Bronchial epithelial cell (primary cell): ENCODE data around the gene OTOGL. TPM values are rescaled to one million over a fixed set of nuclear protein-coding genes. Genes with fewer than 3 reads are reported as not detected.
"Not testable (repeated sequence)": the region's sequence is repeated elsewhere in the genome, so short reads cannot be mapped to it uniquely, and the experiment has no call there.

Experiments
- DNase-seq: peaks from one replicate; pipeline ENCODE4 v3.0.0-alpha.2; 2010; ENCODE audit warnings: low read depth
- FAIRE-seq: peaks from 2 replicates; lab custom pipeline; 2011; peaks lifted over from hg19 to GRCh38; lab: Jason Lieb, UNC
- H3K27me3 ChIP-seq: 2 replicates; pipeline ENCODE4 v1.5.1; 2011; ENCODE audit warnings: low read length; ENCODE audit not compliant: control insufficient read depth, insufficient read depth
- H3K36me3 ChIP-seq: 2 replicates; pipeline ENCODE4 v1.5.1; 2011; ENCODE audit warnings: low read length; ENCODE audit not compliant: control insufficient read depth, insufficient read depth
- H3K4me3 ChIP-seq: 2 replicates; pipeline ENCODE4 v1.5.1; 2011; ENCODE audit warnings: mild to moderate bottlenecking, low read depth, low read length, control low read depth
- total RNA-seq: library from RNA; depleted of rRNA; stranded (reverse); fragments of >200 nt; gene quantifications from 2 replicates; pipeline ENCODE4 v1.2.1, GENCODE V29; 2014
- TF ChIP-seq, protein P1 (sequence below): IDR thresholded peaks from 2 replicates; pipeline ENCODE4 v1.5.1; 2011; ENCODE audit warnings: mild to moderate bottlenecking, moderate library complexity, low read length, control low read depth, inconsistent platforms; ENCODE audit not compliant: insufficient read depth, severe bottlenecking

OTOGL gene
- total RNA-seq, 1 donor from 2014 or later: not detected

DNA sequence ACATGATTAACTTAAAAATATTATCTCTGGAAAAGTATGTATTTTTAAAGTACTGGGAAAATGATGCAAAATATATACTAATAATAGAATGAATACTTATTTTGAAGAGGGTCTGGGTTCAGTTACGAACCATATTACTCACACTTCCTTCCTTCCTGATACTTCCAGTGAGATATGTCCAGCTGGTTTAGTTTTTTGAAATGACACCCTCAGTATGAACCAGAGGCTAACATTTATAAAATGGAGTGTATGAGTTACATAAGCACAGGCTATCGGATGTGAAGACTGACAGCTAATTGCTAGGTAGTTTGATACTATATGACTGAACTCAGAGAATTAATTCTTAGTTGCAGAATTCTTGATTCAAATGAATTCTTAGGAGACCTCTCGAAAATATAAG is 122.9 kb downstream of the OTOGL start:
- Histone ChIP-seq H3K4me3 (no peak overlapping the region), H3K36me3 (no peaks in the 10 kb centered on the region), H3K27me3 (no peaks in the 10 kb centered on the region)
- TF ChIP-seq, protein P1, sequence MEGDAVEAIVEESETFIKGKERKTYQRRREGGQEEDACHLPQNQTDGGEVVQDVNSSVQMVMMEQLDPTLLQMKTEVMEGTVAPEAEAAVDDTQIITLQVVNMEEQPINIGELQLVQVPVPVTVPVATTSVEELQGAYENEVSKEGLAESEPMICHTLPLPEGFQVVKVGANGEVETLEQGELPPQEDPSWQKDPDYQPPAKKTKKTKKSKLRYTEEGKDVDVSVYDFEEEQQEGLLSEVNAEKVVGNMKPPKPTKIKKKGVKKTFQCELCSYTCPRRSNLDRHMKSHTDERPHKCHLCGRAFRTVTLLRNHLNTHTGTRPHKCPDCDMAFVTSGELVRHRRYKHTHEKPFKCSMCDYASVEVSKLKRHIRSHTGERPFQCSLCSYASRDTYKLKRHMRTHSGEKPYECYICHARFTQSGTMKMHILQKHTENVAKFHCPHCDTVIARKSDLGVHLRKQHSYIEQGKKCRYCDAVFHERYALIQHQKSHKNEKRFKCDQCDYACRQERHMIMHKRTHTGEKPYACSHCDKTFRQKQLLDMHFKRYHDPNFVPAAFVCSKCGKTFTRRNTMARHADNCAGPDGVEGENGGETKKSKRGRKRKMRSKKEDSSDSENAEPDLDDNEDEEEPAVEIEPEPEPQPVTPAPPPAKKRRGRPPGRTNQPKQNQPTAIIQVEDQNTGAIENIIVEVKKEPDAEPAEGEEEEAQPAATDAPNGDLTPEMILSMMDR: no peak
- DNase-seq (peak; percentile 5), FAIRE-seq (no peak)

GRCh38 chr12:80226576-80226975 is 127.2 kb downstream of the OTOGL start:
- TF ChIP-seq, protein P1: no peak
- no peak for FAIRE-seq
- Histone ChIP-seq H3K4me3 (no peak overlapping the region), H3K36me3 (no peaks in the 10 kb centered on the region), H3K27me3 (no peaks in the 10 kb centered on the region)
- DNase-seq: peak; percentile 70

DNA sequence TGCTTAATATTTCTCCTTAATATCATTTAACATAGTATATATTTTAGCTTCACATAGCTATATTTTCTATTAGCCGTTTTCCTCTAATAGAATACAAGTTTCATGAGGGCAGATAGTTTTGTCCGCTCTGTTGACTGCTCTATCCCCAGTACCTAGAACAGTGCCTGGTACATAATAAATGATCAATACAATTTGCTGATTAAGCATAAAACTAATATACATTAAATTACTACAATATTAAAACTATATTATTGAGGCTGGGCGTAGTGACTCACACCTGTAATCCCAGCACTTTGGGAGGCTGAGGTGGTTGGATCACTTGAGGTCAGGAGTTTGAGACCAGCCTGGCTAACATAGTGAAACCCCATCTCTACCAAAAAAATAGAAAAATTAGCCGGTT is 128.6 kb downstream of the OTOGL start:
- not testable (repeated sequence) for FAIRE-seq, DNase-seq, H3K36me3 ChIP-seq, H3K27me3 ChIP-seq, H3K4me3 ChIP-seq

- TF ChIP-seq, protein P1: no peak
- Histone ChIP-seq H3K27me3 (no peaks in the 10 kb centered on the region), H3K36me3 (no peaks in the 10 kb centered on the region), H3K4me3 (no peak overlapping the region)
- FAIRE-seq (no peak), DNase-seq (no peak)
These were observed 130.7 kb downstream of the OTOGL start for GRCh38 chr12:80230068-80230467.

DNA sequence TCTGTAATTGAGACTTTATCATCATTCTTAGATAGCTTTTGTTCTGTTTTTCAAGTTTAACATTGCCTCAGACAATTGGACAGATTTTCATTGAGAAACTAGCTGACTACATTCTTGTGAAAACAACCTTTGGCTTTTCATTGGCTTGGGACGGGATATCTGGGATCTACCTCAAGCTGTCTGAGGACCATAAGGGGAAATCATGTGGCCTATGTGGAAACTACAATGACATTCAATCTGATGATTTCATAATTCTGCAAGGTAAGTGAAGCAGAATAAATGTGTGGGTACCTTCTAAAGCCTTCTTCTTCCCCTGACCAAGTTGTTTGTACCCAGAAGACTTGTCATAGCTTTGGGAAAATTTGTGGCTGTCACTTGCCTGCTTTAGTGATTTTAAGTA is 133.5 kb downstream of the OTOGL start:
- FAIRE-seq: no peak
- TF ChIP-seq, protein P1: no peak
- Histone ChIP-seq H3K36me3 (no peaks in the 10 kb centered on the region), H3K27me3 (no peaks in the 10 kb centered on the region), H3K4me3 (no peak overlapping the region)
- no peak for DNase-seq

- no peak overlapping the region for H3K4me3 ChIP-seq
These were observed 134.6 kb downstream of the OTOGL start for GRCh38 chr12:80233926-80234325.

More at GRCh38 chr12:80233926-80234325, 134.6 kb downstream of the OTOGL start:
- no peak for FAIRE-seq
- DNase-seq: no peak
- TF ChIP-seq, protein P1: no peak
- no peaks in the 10 kb centered on the region for H3K36me3 ChIP-seq
- no peaks in the 10 kb centered on the region for H3K27me3 ChIP-seq
